Raji (cell line): Measurements from ENCODE around the gene ISL2.

ENCODE experiments used
- POLR2A ChIP-seq: IDR thresholded peaks from 2 replicates; pipeline ENCODE4 v1.6.1; 2011; ENCODE audit warnings: low read depth, low read length, control low read depth; ENCODE audit not compliant: insufficient read depth

The ISL2 gene

GRCh38 chr15:76346669-76347481 is 10.3 kb downstream of the ISL2 start:
- TF ChIP-seq POLR2A = no peak

GRCh38 chr15:76347482-76348055 is 11.0 kb downstream of the ISL2 start:
- no peak for TF ChIP-seq POLR2A

GRCh38 chr15:76349301-76350070 is 12.9 kb downstream of the ISL2 start:
- TF ChIP-seq POLR2A = no peak

GRCh38 chr15:76353023-76353577 is 16.5 kb downstream of the ISL2 start:
- TF ChIP-seq POLR2A = no peak

GRCh38 chr15:76353903-76354302 is 17.3 kb downstream of the ISL2 start:
- TF ChIP-seq POLR2A = no peak

DNA sequence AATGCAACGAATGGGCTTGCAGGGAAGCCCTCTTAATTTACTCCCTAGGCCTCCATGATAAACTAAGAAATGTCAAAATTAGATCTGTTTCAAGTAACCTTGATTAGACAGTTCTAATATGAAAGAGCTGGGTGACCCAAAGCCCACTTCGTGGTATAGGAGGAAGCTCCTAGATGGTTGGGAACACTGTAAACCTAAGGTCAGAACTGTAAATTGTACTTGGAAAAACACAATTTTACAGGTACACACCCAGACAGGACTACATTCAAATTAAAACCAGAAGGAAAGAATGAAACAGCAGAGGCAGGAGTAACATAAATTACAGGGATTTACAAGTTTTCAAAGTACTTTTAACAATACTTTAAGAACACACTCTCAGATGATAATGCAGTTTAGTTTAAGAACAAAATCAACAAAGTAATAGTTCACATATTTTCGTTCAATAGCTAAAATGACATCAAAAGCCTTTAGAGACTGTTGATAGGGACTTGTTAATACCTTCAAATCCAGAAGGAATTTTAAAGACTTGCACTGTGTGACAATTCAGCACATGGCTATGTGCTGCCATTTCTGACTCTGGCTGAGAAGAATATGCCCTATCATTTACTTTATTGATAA is 18.4 kb downstream of the ISL2 start:
- no peak for TF ChIP-seq POLR2A

DNA sequence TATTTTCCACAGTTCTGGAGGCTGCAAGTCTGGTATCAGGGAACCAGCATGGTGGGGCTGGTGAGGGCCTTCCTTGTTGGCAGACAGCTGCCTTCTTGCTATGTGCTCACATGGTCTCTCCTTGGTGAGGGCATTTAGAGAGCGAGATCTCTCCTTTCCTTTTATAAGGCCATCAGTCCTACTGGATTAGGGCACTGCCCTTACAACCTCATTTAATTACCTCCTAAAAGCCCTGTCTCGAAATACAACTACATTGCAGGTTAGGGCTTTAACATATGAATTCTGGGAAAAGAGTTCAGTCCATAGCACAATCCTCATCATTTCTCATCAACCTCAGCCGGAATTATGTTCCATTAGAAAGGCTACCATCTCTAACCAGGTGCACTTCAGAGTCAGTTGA is 21.9 kb downstream of the ISL2 start:
- TF ChIP-seq POLR2A = no peak

- no peak for TF ChIP-seq POLR2A
These were observed 22.6 kb downstream of the ISL2 start for GRCh38 chr15:76359152-76359551.

DNA sequence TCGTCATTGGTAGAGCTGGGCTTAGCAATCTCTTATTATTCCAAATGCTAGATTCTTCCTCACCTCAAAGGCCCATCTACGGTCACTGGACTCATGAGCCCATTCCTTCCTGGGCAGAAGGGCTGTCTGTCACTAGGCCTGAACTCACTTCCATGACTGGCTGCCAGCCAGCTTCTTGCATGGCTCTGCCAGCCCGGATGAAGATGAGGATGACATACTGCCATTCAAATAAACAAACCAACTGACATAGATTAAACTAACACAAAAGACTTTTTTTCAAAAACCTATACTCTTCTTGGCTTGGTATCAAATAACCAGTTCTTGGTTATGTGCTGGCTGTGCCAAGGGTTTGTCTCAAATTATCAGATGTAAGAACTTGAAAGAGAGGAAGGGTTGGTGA is 23.8 kb downstream of the ISL2 start:
- TF ChIP-seq POLR2A = no peak

- TF ChIP-seq POLR2A = no peak
These were observed 26.7 kb downstream of the ISL2 start for GRCh38 chr15:76363251-76363650.

- no peak for TF ChIP-seq POLR2A
These were observed 30.1 kb downstream of the ISL2 start for GRCh38 chr15:76366714-76367113.

DNA sequence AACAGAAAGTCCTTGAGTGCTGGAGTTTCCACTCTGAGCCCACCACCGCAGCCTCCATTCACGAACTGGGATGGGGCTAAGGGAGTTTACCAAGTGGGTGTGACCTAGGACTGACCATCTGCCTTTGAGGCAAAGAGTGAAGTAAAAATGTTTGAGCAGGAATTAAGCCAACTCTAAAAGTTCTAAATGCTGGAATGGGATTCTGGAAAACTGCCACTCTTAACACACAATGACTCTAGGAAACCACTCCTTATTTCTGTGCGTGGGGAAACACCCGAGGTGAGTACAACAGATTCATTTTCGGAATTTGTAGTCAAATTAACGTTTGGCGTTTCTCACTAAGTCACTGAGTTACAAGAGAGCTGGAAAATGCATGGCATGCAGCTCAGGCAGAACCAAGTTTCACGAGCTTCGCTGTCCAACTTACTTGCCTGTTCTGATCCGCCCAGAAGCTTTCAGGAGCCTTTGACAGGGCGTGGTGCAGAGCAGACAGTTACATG is 31.6 kb downstream of the ISL2 start:
- TF ChIP-seq POLR2A = no peak

- no peak for TF ChIP-seq POLR2A
These were observed 39.5 kb downstream of the ISL2 start for GRCh38 chr15:76376029-76376428.

DNA sequence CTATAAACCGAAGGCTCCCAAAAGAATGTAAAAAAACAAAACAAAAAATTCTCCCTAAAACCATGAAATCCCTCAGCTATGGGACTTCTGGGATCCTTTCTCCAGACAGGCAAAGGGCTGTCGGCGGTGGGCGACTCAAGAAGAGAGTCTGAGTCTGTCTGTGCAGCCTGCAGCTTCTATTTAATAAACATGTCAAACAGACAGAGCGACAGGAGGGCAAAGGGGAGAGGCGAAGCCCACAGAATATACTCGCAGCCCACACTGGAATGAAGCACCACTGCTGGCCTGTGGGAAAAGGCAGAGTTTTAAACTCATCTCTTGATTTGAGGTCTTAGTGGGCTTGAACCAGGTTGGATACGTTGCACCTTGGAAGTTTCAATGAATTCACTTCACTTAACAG is 40.2 kb downstream of the ISL2 start:
- no peak for TF ChIP-seq POLR2A

- no peak for TF ChIP-seq POLR2A
These were observed 40.6 kb downstream of the ISL2 start for GRCh38 chr15:76377217-76377616.

GRCh38 chr15:76377751-76378150 is 41.2 kb downstream of the ISL2 start:
- no peak for TF ChIP-seq POLR2A

- TF ChIP-seq POLR2A = no peak
These were observed 42.1 kb downstream of the ISL2 start for GRCh38 chr15:76378691-76379090.
